WTC11 (cell line): ENCODE measurements around the gene ZNF771. TPM values are rescaled to one million over a fixed set of nuclear protein-coding genes. Genes with fewer than 3 reads are reported as not detected.

Experiments
- ATAC-seq: fragments of 200-7000 bp; cut with Tn5 transposase; 2 replicates; pipeline ENCODE4 v1.10.0; 2021; ENCODE audit warnings: mild to moderate bottlenecking, moderate library complexity
- CTCF ChIA-PET: fragments of 300-600 bp; sonication (Branson Sonifier 250); formaldehyde crosslinking; loops from one replicate; lab custom pipeline; 2021; ENCODE audit warnings: antibody characterized with exemption; lab: Charles Lee
- POLR2A ChIA-PET: fragments of 350-600 bp; sonication (Branson Sonifier 250); formaldehyde crosslinking; loops from one replicate; lab custom pipeline; 2021; ENCODE audit warnings: antibody characterized with exemption; lab: Charles Lee
- DNase-seq: peaks from one replicate; pipeline ENCODE4 v3.0.0; 2021; ENCODE audit warnings: low spot score
- H3K27ac Mint-ChIP-seq: 2 replicates; pipeline ENCODE4 v1.8.0; 2021; ENCODE audit warnings: mixed read lengths
- H3K27me3 Mint-ChIP-seq: 2 replicates; pipeline ENCODE4 v1.8.0; 2021; ENCODE audit warnings: low read depth, mild to moderate bottlenecking, moderate library complexity, mixed read lengths
- H3K36me3 Mint-ChIP-seq: 2 replicates; pipeline ENCODE4 v1.8.0; 2021; ENCODE audit warnings: mixed read lengths
- H3K4me1 Mint-ChIP-seq: 2 replicates; pipeline ENCODE4 v1.8.0; 2022; ENCODE audit warnings: mixed read lengths
- H3K4me3 Mint-ChIP-seq: 2 replicates; pipeline ENCODE4 v1.8.0; 2021; ENCODE audit warnings: mild to moderate bottlenecking, moderate library complexity, mixed read lengths
- H3K9me3 Mint-ChIP-seq: 2 replicates; pipeline ENCODE4 v1.8.0; 2021; ENCODE audit warnings: mixed read lengths
- ATF2 ChIP-seq: sonication (generic); formaldehyde crosslinking; IDR thresholded peaks from 2 replicates; pipeline ENCODE4 v1.8.1; 2022; ENCODE audit warnings: low read depth, missing genetic modification reagents, borderline replicate concordance
- E2F5 ChIP-seq: sonication (generic); formaldehyde crosslinking; IDR thresholded peaks from 2 replicates; pipeline ENCODE4 v1.8.1; 2022; ENCODE audit warnings: mild to moderate bottlenecking, moderate library complexity, missing genetic modification reagents
- FOXP1 ChIP-seq: sonication (generic); formaldehyde crosslinking; IDR thresholded peaks from 2 replicates; pipeline ENCODE4 v1.8.0; 2022; ENCODE audit warnings: missing genetic modification reagents, mild to moderate bottlenecking, moderate library complexity, borderline replicate concordance
- GABPB1 ChIP-seq: sonication (generic); formaldehyde crosslinking; IDR thresholded peaks from 2 replicates; pipeline ENCODE4 v1.8.1; 2023; ENCODE audit warnings: mild to moderate bottlenecking, missing genetic modification reagents
- GRHL2 ChIP-seq: fragments of 250-450 bp; sonication (Bioruptor Pico); IDR thresholded peaks from 2 replicates; pipeline ENCODE4 v1.8.0; 2022; ENCODE audit warnings: mild to moderate bottlenecking, moderate library complexity; ENCODE audit not compliant: insufficient replicate concordance, severe bottlenecking
- JUN ChIP-seq: sonication (generic); formaldehyde crosslinking; IDR thresholded peaks from 2 replicates; pipeline ENCODE4 v1.8.0; 2023; ENCODE audit warnings: mild to moderate bottlenecking, missing genetic modification reagents
- MAX ChIP-seq: sonication (generic); formaldehyde crosslinking; IDR thresholded peaks from 2 replicates; pipeline ENCODE4 v1.8.0; 2022; ENCODE audit warnings: mild to moderate bottlenecking, missing genetic modification reagents
- MYBL2 ChIP-seq: sonication (generic); formaldehyde crosslinking; IDR thresholded peaks from 2 replicates; pipeline ENCODE4 v1.8.1; 2023; ENCODE audit warnings: mild to moderate bottlenecking, moderate library complexity, missing genetic modification reagents
- NFE2L1 ChIP-seq: sonication (generic); formaldehyde crosslinking; IDR thresholded peaks from 2 replicates; pipeline ENCODE4 v1.8.1; 2023; ENCODE audit warnings: missing genetic modification reagents
- NFYB ChIP-seq: sonication (generic); formaldehyde crosslinking; conservative IDR thresholded peaks from 2 replicates; pipeline ENCODE4 v1.8.0; 2022; ENCODE audit warnings: low read depth, missing genetic modification reagents
- NR3C1 ChIP-seq: sonication (generic); formaldehyde crosslinking; conservative IDR thresholded peaks from 2 replicates; pipeline ENCODE4 v1.8.1; 2023; ENCODE audit warnings: low read depth, mild to moderate bottlenecking, missing genetic modification reagents
- PREB ChIP-seq: sonication (generic); formaldehyde crosslinking; IDR thresholded peaks from 2 replicates; pipeline ENCODE4 v1.8.1; 2022; ENCODE audit warnings: mild to moderate bottlenecking, missing genetic modification reagents, moderate library complexity, borderline replicate concordance
- USF1 ChIP-seq: sonication (generic); formaldehyde crosslinking; IDR thresholded peaks from 2 replicates; pipeline ENCODE4 v1.8.0; 2022; ENCODE audit warnings: mild to moderate bottlenecking, missing genetic modification reagents
- ZNF232 ChIP-seq: sonication (generic); formaldehyde crosslinking; IDR thresholded peaks from 2 replicates; pipeline ENCODE4 v1.8.0; 2022; ENCODE audit warnings: mild to moderate bottlenecking, missing genetic modification reagents
- ZNF416 ChIP-seq: fragments of 250-450 bp; sonication (Bioruptor Pico); IDR thresholded peaks from 2 replicates; pipeline ENCODE4 v1.9.0; 2021; ENCODE audit warnings: mild to moderate bottlenecking, inconsistent platforms
- ZNF423 ChIP-seq: fragments of 250-450 bp; sonication (Bioruptor Pico); IDR thresholded peaks from 2 replicates; pipeline ENCODE4 v2.1.2; 2022; ENCODE audit warnings: mild to moderate bottlenecking, moderate library complexity
- ZNF512 ChIP-seq: sonication (generic); formaldehyde crosslinking; IDR thresholded peaks from 2 replicates; pipeline ENCODE4 v1.8.1; 2022; ENCODE audit warnings: missing genetic modification reagents, borderline replicate concordance
- total RNA-seq: library from RNA; stranded (reverse); gene quantifications from 3 replicates; pipeline ENCODE4 v1.2.3, GENCODE V29; 2021

ZNF771 gene
- total RNA-seq, 1 experiment from 2014 or later = 10.0 TPM

GRCh38 chr16:30369091-30369937, 38.1 kb upstream of the ZNF771 start:
- TF ChIP-seq GABPB1 (CRISPR knock-in tag) (peak; percentile 32; the same call in 1 of the 2 replicates), PREB (0 out of 2 replicates have a peak, but pooled peaks have one; percentile 38), JUN (CRISPR knock-in tag) (no peak)
- Mint-ChIP-seq H3K4me1 (peaks cover 34% of the 10 kb centered on the region), H3K27me3 (no peaks in the 10 kb centered on the region; the same call in 1 of the 2 replicates), H3K4me3 (peak overlapping the region; percentile 80), H3K27ac (no peak overlapping the region), H3K36me3 (peaks cover 12% of the 10 kb centered on the region), H3K9me3 (no peaks in the 10 kb centered on the region)
- DNase-seq (no peak), ATAC-seq (no peak)
- POLR2A ChIA-PET = no interaction called here
- CTCF ChIA-PET = interaction anchor here (1.1 to 3.9 kb wide), 9 partner anchors 9 to 277 kb away, joined by 3 to 47 read pairs (median 5); partner anchors contain the start of genes DCTPP1, ZNF48 and ZNF771

- Mint-ChIP-seq H3K36me3 (peaks cover 7% of the 10 kb centered on the region; the same call in 1 of the 2 replicates), H3K27me3 (no peaks in the 10 kb centered on the region; the same call in 1 of the 2 replicates), H3K4me1 (peaks cover 34% of the 10 kb centered on the region), H3K9me3 (no peaks in the 10 kb centered on the region), H3K4me3 (peak overlapping the region; percentile 70), H3K27ac (no peak overlapping the region)
- CTCF ChIA-PET = interaction anchor here (0.8 to 3.9 kb wide), 11 partner anchors 10 to 278 kb away, joined by 3 to 47 read pairs (median 16); partner anchors contain the start of genes CD2BP2, DCTPP1, GDPD3 and TBX6
- TF ChIP-seq ATF2 (CRISPR knock-in tag) (no peak), ZNF416 (CRISPR knock-in tag) (no peak), ZNF512 (no peak), ZNF423 (CRISPR knock-in tag) (peak; percentile 76), FOXP1 (CRISPR knock-in tag) (no peak)
- ATAC-seq (no peak), DNase-seq (no peak)
- POLR2A ChIA-PET = no interaction called here
Measured at GRCh38 chr16:30369938-30370455, 37.4 kb upstream of the ZNF771 start.

- Mint-ChIP-seq H3K27me3 (no peaks in the 10 kb centered on the region; the same call in 1 of the 2 replicates), H3K4me3 (peak within 1 kb of the TSS; percentile 80), H3K36me3 (peaks cover 2% of the 10 kb centered on the region; the same call in 1 of the 2 replicates), H3K9me3 (no peaks in the 10 kb centered on the region), H3K4me1 (peaks cover 37% of the 10 kb centered on the region), H3K27ac (peak within 1 kb of the TSS; percentile 57)
- peak; percentile 91 for ATAC-seq
- CTCF ChIA-PET = interaction anchor here (0.6 to 3.9 kb wide), 27 partner anchors 11 to 316 kb away, joined by 3 to 47 read pairs (median 4); partner anchors contain the start of genes ALDOA, CD2BP2, CORO1A and DCTPP1
- POLR2A ChIA-PET = interaction anchor here (0.6 to 1.4 kb wide), 10 partner anchors 15 to 691 kb away, joined by 3 to 13 read pairs (median 3); partner anchors contain the start of genes CD2BP2, DCTPP1 and ZNF48
- DNase-seq = peak; percentile 99
- peak; percentile 49 for TF ChIP-seq GABPB1 (CRISPR knock-in tag)
- TF ChIP-seq MYBL2 = no peak; the same call in 1 of the 2 replicates
- TF ChIP-seq MAX (CRISPR knock-in tag) = peak; percentile 12; the same call in 1 of the 2 replicates
- TF ChIP-seq E2F5 (CRISPR knock-in tag) = 0 out of 2 replicates have a peak, but pooled peaks have one; percentile 30
- no peak for TF ChIP-seq GRHL2
- no peak for TF ChIP-seq ZNF232 (CRISPR knock-in tag)
- no peak for TF ChIP-seq NR3C1 (CRISPR knock-in tag)
- no peak for TF ChIP-seq USF1 (CRISPR knock-in tag)
- no peak for TF ChIP-seq NFE2L1
- TF ChIP-seq NFYB = peak; percentile 90
Measured at GRCh38 chr16:30370456-30371247, 36.8 kb upstream of the ZNF771 start, which contains the start of gene TBC1D10B. Gene TBC1D10B (minus strand): TSS chr16:30370494. CDS start chr16:30370183, 311 bp downstream.
